H9 (cell line): Measurements from ENCODE around the gene SPRTN. TPM values are rescaled to one million over a fixed set of nuclear protein-coding genes. Genes with fewer than 3 reads are reported as not detected.

Source experiments
- DNase-seq: peaks from one replicate; pipeline ENCODE4 v3.0.0-alpha.2; 2017
- H2AFZ ChIP-seq: one replicate; pipeline ENCODE4 v1.6.1; 2013; ENCODE audit warnings: mild to moderate bottlenecking, low read length, control low read depth, moderate library complexity
- H2AK5ac ChIP-seq: 2 replicates; pipeline ENCODE4 v1.6.1; 2013; ENCODE audit warnings: low read length, control low read depth, mixed read lengths; ENCODE audit not compliant: insufficient read length
- H2BK120ac ChIP-seq: one replicate; pipeline ENCODE4 v1.6.1; 2013; ENCODE audit warnings: low read depth, mild to moderate bottlenecking, low read length, control low read depth, inconsistent platforms; ENCODE audit not compliant: poor library complexity, severe bottlenecking
- H2BK12ac ChIP-seq: 2 replicates; pipeline ENCODE4 v1.6.1; 2013; ENCODE audit warnings: low read length, control low read depth, mixed read lengths, low read depth; ENCODE audit not compliant: insufficient read length
- H2BK15ac ChIP-seq: 2 replicates; pipeline ENCODE4 v1.6.1; 2013; ENCODE audit warnings: low read depth, low read length, control low read depth
- H2BK20ac ChIP-seq: one replicate; pipeline ENCODE4 v1.6.1; 2013; ENCODE audit warnings: low read depth, mild to moderate bottlenecking, low read length, control low read depth, inconsistent platforms; ENCODE audit not compliant: poor library complexity, severe bottlenecking
- H2BK5ac ChIP-seq: 2 replicates; pipeline ENCODE4 v1.6.1; 2013; ENCODE audit warnings: low read length, control low read depth, mixed read lengths; ENCODE audit not compliant: insufficient read length
- H3K14ac ChIP-seq: 2 replicates; pipeline ENCODE4 v1.6.1; 2013; ENCODE audit warnings: low read length, control low read depth; ENCODE audit not compliant: insufficient read depth
- H3K18ac ChIP-seq: 2 replicates; pipeline ENCODE4 v1.6.1; 2013; ENCODE audit warnings: low read depth, mild to moderate bottlenecking, mixed read lengths, low read length, control low read depth; ENCODE audit not compliant: insufficient read length
- H3K23ac ChIP-seq: 2 replicates; pipeline ENCODE4 v1.6.1; 2013; ENCODE audit warnings: low read length, control low read depth, mixed read lengths, low read depth; ENCODE audit not compliant: insufficient read length
- H3K23me2 ChIP-seq: 2 replicates; pipeline ENCODE4 v1.6.1; 2013; ENCODE audit warnings: low read depth, mild to moderate bottlenecking, mixed read lengths, low read length, control low read depth; ENCODE audit not compliant: insufficient read length, poor library complexity, severe bottlenecking
- H3K27ac ChIP-seq: 2 replicates; pipeline ENCODE4 v1.5.1; 2013; ENCODE audit warnings: low read length, control low read depth, mixed read lengths, low read depth; ENCODE audit not compliant: insufficient read length
- H3K27me3 ChIP-seq: 2 replicates; pipeline ENCODE4 v1.6.1; 2013; ENCODE audit warnings: low read length, control low read depth, inconsistent platforms; ENCODE audit not compliant: insufficient read depth
- H3K4ac ChIP-seq: 2 replicates; pipeline ENCODE4 v1.6.1; 2013; ENCODE audit warnings: low read depth, mild to moderate bottlenecking, control low read depth, inconsistent platforms, low read length, moderate library complexity
- H3K4me1 ChIP-seq: 2 replicates; pipeline ENCODE4 v1.6.1; 2013; ENCODE audit warnings: low read length, control low read depth, inconsistent platforms; ENCODE audit not compliant: insufficient read depth
- H3K4me2 ChIP-seq: 2 replicates; pipeline ENCODE4 v1.6.1; 2013; ENCODE audit warnings: low read length, control low read depth, mixed read lengths; ENCODE audit not compliant: insufficient read length, insufficient read depth
- H3K56ac ChIP-seq: 2 replicates; pipeline ENCODE4 v1.6.1; 2013; ENCODE audit warnings: low read depth, mild to moderate bottlenecking, mixed read lengths, low read length, control low read depth; ENCODE audit not compliant: insufficient read length
- H3K79me1 ChIP-seq: 2 replicates; pipeline ENCODE4 v1.6.1; 2013; ENCODE audit warnings: low read depth, mild to moderate bottlenecking, moderate library complexity, low read length, control low read depth, inconsistent platforms; ENCODE audit not compliant: insufficient read depth, poor library complexity, severe bottlenecking
- H3K79me2 ChIP-seq: 2 replicates; pipeline ENCODE4 v1.6.1; 2013; ENCODE audit warnings: low read length, control low read depth, inconsistent platforms; ENCODE audit not compliant: insufficient read depth
- H3K9ac ChIP-seq: 2 replicates; pipeline ENCODE4 v1.6.1; 2013; ENCODE audit warnings: low read length, control low read depth, mixed read lengths; ENCODE audit not compliant: insufficient read length; ENCODE audit errors: extremely low read depth
- H3K9me3 ChIP-seq: one replicate; pipeline ENCODE4 v1.6.1; 2013; ENCODE audit warnings: low read depth, low read length, inconsistent platforms; ENCODE audit not compliant: control insufficient read depth
- H3T11ph ChIP-seq: one replicate; pipeline ENCODE4 v1.6.1; 2013; ENCODE audit warnings: mild to moderate bottlenecking, low read length, control low read depth, inconsistent platforms
- H4K20me1 ChIP-seq: one replicate; pipeline ENCODE4 v1.6.1; 2013; ENCODE audit not compliant: control insufficient read depth, insufficient read length, insufficient read depth
- H4K5ac ChIP-seq: 2 replicates; pipeline ENCODE4 v1.6.1; 2013; ENCODE audit warnings: low read depth, mild to moderate bottlenecking, mixed read lengths, low read length, control low read depth; ENCODE audit not compliant: insufficient read length
- H4K8ac ChIP-seq: replicated peaks from 2 replicates; pipeline ENCODE4 v1.6.1; 2013; ENCODE audit warnings: low read length, control low read depth, mixed read lengths, low read depth; ENCODE audit not compliant: insufficient read length
- H4K91ac ChIP-seq: 2 replicates; pipeline ENCODE4 v1.6.1; 2013; ENCODE audit warnings: low read depth, mild to moderate bottlenecking, moderate library complexity, mixed read lengths, low read length, control low read depth; ENCODE audit not compliant: insufficient read length
- H3K27ac Mint-ChIP-seq, 3 experiments: 2 replicates in 2 of 3; 3 replicates in 1 of 3; pipeline ENCODE4 v1.8.0; 2020 to 2021; ENCODE audit warnings: mixed read lengths in 3 of 3, mild to moderate bottlenecking in 1 of 3, moderate library complexity in 1 of 3
- H3K27me3 Mint-ChIP-seq: 2 replicates; pipeline ENCODE4 v1.8.0; 2021; ENCODE audit warnings: low read depth, mild to moderate bottlenecking, moderate library complexity, mixed read lengths
- H3K36me3 Mint-ChIP-seq, 3 experiments: 2 replicates in 2 of 3; 3 replicates in 1 of 3; pipeline ENCODE4 v1.8.0; 2020 to 2021; ENCODE audit warnings: low read depth in 3 of 3, mixed read lengths in 3 of 3; ENCODE audit not compliant: insufficient read depth in 1 of 3
- H3K4me1 Mint-ChIP-seq, 2 experiments: 2 replicates each; pipeline ENCODE4 v1.8.0; 2020; ENCODE audit warnings: mixed read lengths in 2 of 2
- H3K4me3 Mint-ChIP-seq, 2 experiments: 2 replicates in 1 of 2; 3 replicates in 1 of 2; pipeline ENCODE4 v1.8.0; 2020 to 2021; ENCODE audit warnings: mild to moderate bottlenecking in 2 of 2, mixed read lengths in 2 of 2, moderate library complexity in 1 of 2
- H3K9me3 Mint-ChIP-seq, 2 experiments: 2 replicates in 1 of 2; 3 replicates in 1 of 2; pipeline ENCODE4 v1.8.0; 2020; ENCODE audit warnings: mild to moderate bottlenecking in 2 of 2, mixed read lengths in 2 of 2, moderate library complexity in 1 of 2
- WGBS: extraction: QIAGEN DNeasy Blood & Tissue Kit; methylation state at CpG from one replicate; pipeline ENCODE4 v1.1.7; 2013; ENCODE audit warnings: missing lambda C conversion rate, low lambda C conversion rate, mixed read lengths; ENCODE audit not compliant: insufficient read length; ENCODE audit errors: extremely low coverage; 5-methylcytosine and 5-hydroxymethylcytosine counted together
- total RNA-seq: library from RNA; stranded (reverse); gene quantifications from 2 replicates; pipeline ENCODE4 v1.2.1, GENCODE V29; 2021
- TF ChIP-seq, protein P1 (sequence below): fragments of 200-600 bp; sonication (generic); conservative IDR thresholded peaks from 3 replicates; pipeline ENCODE4 v1.8.0; 2021; ENCODE audit warnings: antibody characterized with exemption, mild to moderate bottlenecking

The SPRTN gene
- total RNA-seq, 1 experiment from 2014 or later = 14.8 TPM

DNA sequence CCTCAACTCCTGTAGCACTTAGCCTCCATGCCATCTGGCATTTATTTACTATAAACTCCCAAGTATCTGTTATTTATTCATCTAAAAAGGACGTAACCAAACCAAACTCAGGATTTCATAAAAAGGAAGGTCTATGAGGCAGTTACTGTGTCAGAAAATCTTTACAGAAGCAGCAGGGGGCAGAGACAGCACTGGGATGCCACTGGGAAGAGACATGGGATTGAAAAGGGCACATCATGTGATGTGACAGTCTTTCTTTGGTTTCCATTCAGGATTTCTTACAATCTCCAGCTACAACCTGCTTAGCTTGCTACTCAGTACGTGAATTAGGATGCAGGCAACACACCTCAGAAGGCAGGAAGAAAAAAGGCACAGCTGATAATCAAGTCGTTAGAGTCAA, 31.2 kb downstream of the SPRTN start:
- Histone ChIP-seq H3K79me2 (no peaks in the 10 kb centered on the region), H3K23me2 (no peaks in the 10 kb centered on the region), H3K18ac (no peak overlapping the region), H3K4me2 (no peak overlapping the region), H2BK15ac (no peak overlapping the region), H4K20me1 (no peaks in the 10 kb centered on the region), H3K4me1 (no peaks in the 10 kb centered on the region), H2BK12ac (no peak overlapping the region), H3K4ac (no peak overlapping the region), H4K91ac (no peak overlapping the region), H4K5ac (no peak overlapping the region), H2AFZ (no peak overlapping the region), H3K27ac (no peak overlapping the region), H2BK20ac (no peak overlapping the region), H2BK120ac (no peak overlapping the region), H3K14ac (no peak overlapping the region), H3T11ph (no peak overlapping the region), H3K56ac (no peak overlapping the region), H3K79me1 (no peaks in the 10 kb centered on the region), H4K8ac (no peak overlapping the region), H3K23ac (no peak overlapping the region), H3K9me3 (no peaks in the 10 kb centered on the region), H2AK5ac (no peak overlapping the region), H3K9ac (no peak overlapping the region), H2BK5ac (no peak overlapping the region), H3K27me3 (no peaks in the 10 kb centered on the region)
- Mint-ChIP-seq H3K9me3 (no peaks in the 10 kb centered on the region), H3K4me1 (no peaks in the 10 kb centered on the region), H3K27me3 (no peaks in the 10 kb centered on the region), H3K36me3 (peaks cover 0 to 11% (median 0%) of the 10 kb centered on the region in 3 experiments; a peak in 1 of 7 replicates), H3K4me3 (no peak overlapping the region), H3K27ac (no peak overlapping the region)
- WGBS = no CpG with 5 or more reads among the region's 3 CpGs
- DNase-seq = no peak
- TF ChIP-seq, protein P1, sequence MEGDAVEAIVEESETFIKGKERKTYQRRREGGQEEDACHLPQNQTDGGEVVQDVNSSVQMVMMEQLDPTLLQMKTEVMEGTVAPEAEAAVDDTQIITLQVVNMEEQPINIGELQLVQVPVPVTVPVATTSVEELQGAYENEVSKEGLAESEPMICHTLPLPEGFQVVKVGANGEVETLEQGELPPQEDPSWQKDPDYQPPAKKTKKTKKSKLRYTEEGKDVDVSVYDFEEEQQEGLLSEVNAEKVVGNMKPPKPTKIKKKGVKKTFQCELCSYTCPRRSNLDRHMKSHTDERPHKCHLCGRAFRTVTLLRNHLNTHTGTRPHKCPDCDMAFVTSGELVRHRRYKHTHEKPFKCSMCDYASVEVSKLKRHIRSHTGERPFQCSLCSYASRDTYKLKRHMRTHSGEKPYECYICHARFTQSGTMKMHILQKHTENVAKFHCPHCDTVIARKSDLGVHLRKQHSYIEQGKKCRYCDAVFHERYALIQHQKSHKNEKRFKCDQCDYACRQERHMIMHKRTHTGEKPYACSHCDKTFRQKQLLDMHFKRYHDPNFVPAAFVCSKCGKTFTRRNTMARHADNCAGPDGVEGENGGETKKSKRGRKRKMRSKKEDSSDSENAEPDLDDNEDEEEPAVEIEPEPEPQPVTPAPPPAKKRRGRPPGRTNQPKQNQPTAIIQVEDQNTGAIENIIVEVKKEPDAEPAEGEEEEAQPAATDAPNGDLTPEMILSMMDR = no peak
